Measurements from ENCODE around the gene PDCD11. TPM values are rescaled to one million over a fixed set of nuclear protein-coding genes. Genes with fewer than 3 reads are reported as not detected.
A peak's percentile ranks its signal among the peaks of the same experiment; 100 is the strongest.

The PDCD11 gene
- total RNA-seq, 1 experiment from 2014 or later, result 106 TPM

DNA sequence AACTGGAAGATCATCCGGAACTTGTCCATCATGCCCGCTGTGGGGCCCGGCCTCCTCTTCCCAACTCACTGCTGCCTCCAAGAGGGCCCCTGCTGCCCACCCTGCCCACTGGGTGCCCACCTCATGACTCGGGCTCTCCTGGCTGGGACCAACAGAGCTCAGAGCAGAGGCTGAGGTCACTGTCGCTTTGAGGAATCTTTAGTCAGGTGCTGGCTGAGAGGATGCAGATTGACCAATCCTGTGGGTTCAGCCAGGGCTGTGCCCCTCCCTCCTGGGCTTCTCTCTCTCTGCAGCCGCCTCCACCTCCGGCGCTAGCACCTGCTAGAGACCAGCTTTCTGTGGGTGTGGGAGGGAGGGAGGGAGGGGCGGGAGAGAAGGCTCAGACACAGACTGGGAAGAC is 62.3 kb downstream of the PDCD11 start, which contains the start of gene CALHM1:
TSS of gene CALHM1 (minus strand) at position 181 of the 400 bp plus-strand sequence. CDS start at position 32, 149 bp downstream.
- POLR2A ChIA-PET, result interaction anchor here (0.8 kb wide), 1 partner anchor 54 kb away, joined by 5 read pairs; no protein-coding TSS in a partner anchor
- Histone ChIP-seq H4K20me1 (ENCODE audit: insufficient read depth) (no peaks in the 10 kb centered on the region), H3K27me3 (ENCODE audit: insufficient read depth, low read length) (no peaks in the 10 kb centered on the region), H3K4me3 (replicated peaks in 1 of 2; ENCODE audit: low read depth in 1 of 2, low read length in 2 of 2) (no peak within 1 kb of the TSS), H3K4me2 (ENCODE audit: low read length) (no peak within 1 kb of the TSS), H3K9me3 (ENCODE audit: control insufficient read depth in 1 of 2, insufficient read depth in 1 of 2, low read depth in 1 of 2, low read length in 2 of 2) (no peaks in the 10 kb centered on the region), H3K36me3 (ENCODE audit: control insufficient read depth in 1 of 2, insufficient read depth in 2 of 2, low read length in 2 of 2) (no peaks in the 10 kb centered on the region), H2AFZ (ENCODE audit: low read depth, low read length, poor library complexity, severe bottlenecking) (no peak within 1 kb of the TSS), H3K9me2 (ENCODE audit: insufficient read depth) (no peaks in the 10 kb centered on the region), H3K27ac (ENCODE audit: low read depth, low read length) (no peak within 1 kb of the TSS), H3K9ac (ENCODE audit: low read length) (no peak within 1 kb of the TSS), H3K4me1 (ENCODE audit: control insufficient read depth in 1 of 2, insufficient read depth in 2 of 2, low read length in 2 of 2) (peaks cover 0 to 6% of the 10 kb centered on the region in 2 experiments; a peak in 2 of 4 replicates), H3K79me2 (ENCODE audit: insufficient read depth, low read length) (no peaks in the 10 kb centered on the region)
- no TSS peak for BruUV-seq (replicated peaks)
- intact Hi-C loops (cut with micrococcal nuclease), result no loop called here
- RAD21 ChIA-PET (ENCODE audit: low non-redundant PET in 1 of 2, low total read pairs in 2 of 2, uncharacterized antibody in 2 of 2, unreplicated experiment in 2 of 2), result no interaction called here
- DNase-seq (ENCODE audit: low read depth, low spot score) (no peak), ATAC-seq (peak; percentile 62)
- TF ChIP-seq JUND (IDR thresholded peaks at IDR 0.05), result no peak
- TF ChIP-seq MAX (IDR thresholded peaks at IDR 0.05), result no peak
- no peak for TF ChIP-seq POLR2A (IDR thresholded peaks at IDR 0.05; ENCODE audit: borderline replicate concordance, extremely low read depth, insufficient read depth, insufficient read length)
- no peak for TF ChIP-seq SP1 (IDR thresholded peaks at IDR 0.05; ENCODE audit: low read depth)
- no peak for TF ChIP-seq POLR2AphosphoS5 (IDR thresholded peaks at IDR 0.05; ENCODE audit: low read depth, low read length)
- no peak for TF ChIP-seq SIN3A (IDR thresholded peaks at IDR 0.05; ENCODE audit: low read depth)
- CTCF ChIA-PET, result no interaction called here

DNA sequence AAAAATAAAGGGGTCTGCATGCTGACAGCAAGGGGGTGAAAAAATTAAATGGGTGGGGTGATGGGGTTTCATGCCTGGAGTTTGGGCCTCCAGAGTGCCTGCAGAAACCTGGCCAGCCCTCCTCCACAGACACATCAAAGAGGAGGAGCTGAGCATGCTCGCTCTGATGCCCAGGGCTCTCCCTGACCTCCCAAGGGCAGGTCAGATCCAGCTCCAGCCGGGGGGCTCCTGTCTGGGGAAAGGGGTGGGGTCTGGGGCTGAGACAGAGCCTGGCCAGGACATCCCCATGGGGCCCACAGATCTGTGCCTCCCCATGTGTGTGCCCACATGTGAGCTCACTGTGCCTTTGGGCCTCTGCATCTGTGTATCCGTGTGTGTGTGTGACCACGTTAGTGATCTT is 63.2 kb downstream of the PDCD11 start:
- no peak for TF ChIP-seq EZH2phosphoT487 (IDR thresholded peaks at IDR 0.05; ENCODE audit: borderline replicate concordance)
- TF ChIP-seq POLR2AphosphoS5 (IDR thresholded peaks at IDR 0.05; ENCODE audit: low read depth, low read length), result no peak
- no peak for TF ChIP-seq EGR1 (IDR thresholded peaks at IDR 0.05; ENCODE audit: low read depth)
- no peak for TF ChIP-seq MAX (IDR thresholded peaks at IDR 0.05)
- no peak for TF ChIP-seq FOSL1 (IDR thresholded peaks at IDR 0.05; ENCODE audit: low read depth)
- no peak for TF ChIP-seq EZH2 (IDR thresholded peaks at IDR 0.05)
- TF ChIP-seq POLR2A (IDR thresholded peaks at IDR 0.05; ENCODE audit: borderline replicate concordance, extremely low read depth, insufficient read depth, insufficient read length), result no peak
- TF ChIP-seq TCF7L2 (IDR thresholded peaks at IDR 0.05; ENCODE audit: borderline replicate concordance, extremely low read depth, insufficient read depth, insufficient read length), result no peak
- TF ChIP-seq CBX3 (IDR thresholded peaks at IDR 0.05; ENCODE audit: low read depth), result no peak
- no peak for TF ChIP-seq ELF1 (IDR thresholded peaks at IDR 0.05; ENCODE audit: borderline replicate concordance, low read depth)
- TF ChIP-seq SIN3A (IDR thresholded peaks at IDR 0.05; ENCODE audit: low read depth), result no peak
- TF ChIP-seq CTCF (IDR thresholded peaks at IDR 0.05 in 2 of 3, conservative IDR thresholded peaks at IDR 0.05 in 1 of 3; ENCODE audit: borderline replicate concordance in 1 of 3, insufficient read depth in 1 of 3, low read depth in 2 of 3, low read length in 2 of 3), result no peak
- TF ChIP-seq CEBPB (IDR thresholded peaks at IDR 0.05; ENCODE audit: low read depth), result no peak
- intact Hi-C loops (cut with micrococcal nuclease), result no loop called here
- ATAC-seq (no peak), DNase-seq (ENCODE audit: low read depth, low spot score) (no peak)
- Histone ChIP-seq H3K27me3 (ENCODE audit: insufficient read depth, low read length) (no peaks in the 10 kb centered on the region), H3K4me1 (ENCODE audit: control insufficient read depth in 1 of 2, insufficient read depth in 2 of 2, low read length in 2 of 2) (peaks cover 0 to 3% of the 10 kb centered on the region in 2 experiments; a peak in 1 of 4 replicates), H3K79me2 (ENCODE audit: insufficient read depth, low read length) (no peaks in the 10 kb centered on the region), H3K9me2 (ENCODE audit: insufficient read depth) (no peaks in the 10 kb centered on the region), H3K4me3 (replicated peaks in 1 of 2; ENCODE audit: low read depth in 1 of 2, low read length in 2 of 2) (no peak overlapping the region), H4K20me1 (ENCODE audit: insufficient read depth) (no peaks in the 10 kb centered on the region), H3K9me3 (ENCODE audit: control insufficient read depth in 1 of 2, insufficient read depth in 1 of 2, low read depth in 1 of 2, low read length in 2 of 2) (no peaks in the 10 kb centered on the region), H3K27ac (ENCODE audit: low read depth, low read length) (no peak overlapping the region), H3K36me3 (ENCODE audit: control insufficient read depth in 1 of 2, insufficient read depth in 2 of 2, low read length in 2 of 2) (no peaks in the 10 kb centered on the region), H3K9ac (ENCODE audit: low read length) (no peak overlapping the region), H3K4me2 (ENCODE audit: low read length) (no peak overlapping the region), H2AFZ (ENCODE audit: low read depth, low read length, poor library complexity, severe bottlenecking) (no peak overlapping the region)
- ChIA-PET POLR2A (interaction anchor here (1.0 kb wide), 1 partner anchor 9 kb away, joined by 4 read pairs; no protein-coding TSS in a partner anchor), CTCF (no interaction called here), RAD21 (ENCODE audit: low non-redundant PET in 1 of 2, low total read pairs in 2 of 2, uncharacterized antibody in 2 of 2, unreplicated experiment in 2 of 2) (no interaction called here)
- BruUV-seq (replicated peaks), result no TSS peak
